HEK293 (cell line): ENCODE data around the gene SUGP1.

Experiments used
- KLF16 ChIP-seq: fragments of 450-650 bp; formaldehyde crosslinking; IDR thresholded peaks from 2 replicates; pipeline ENCODE4 v1.5.1; 2017; ENCODE audit warnings: missing biosample characterization, missing genetic modification characterization
- REPIN1 ChIP-seq: fragments of 450-650 bp; formaldehyde crosslinking; IDR thresholded peaks from 2 replicates; pipeline ENCODE4 v1.5.1; 2017; ENCODE audit warnings: missing biosample characterization, missing genetic modification characterization, low read depth
- ZNF146 ChIP-seq: fragments of 450-650 bp; formaldehyde crosslinking; IDR thresholded peaks from 2 replicates; pipeline ENCODE4 v1.5.1; 2016; ENCODE audit warnings: missing biosample characterization, missing genetic modification characterization
- ZNF23 ChIP-seq: fragments of 450-650 bp; formaldehyde crosslinking; IDR thresholded peaks from 2 replicates; pipeline ENCODE4 v1.5.1; 2016; ENCODE audit warnings: missing biosample characterization, missing genetic modification characterization, borderline replicate concordance
- ZNF423 ChIP-seq: fragments of 450-650 bp; formaldehyde crosslinking; IDR thresholded peaks from 2 replicates; pipeline ENCODE4 v1.5.1; 2016; ENCODE audit warnings: missing biosample characterization, missing genetic modification characterization
- ZNF830 ChIP-seq: fragments of 450-650 bp; IDR thresholded peaks from 2 replicates; pipeline ENCODE4 v1.5.0; 2018; ENCODE audit warnings: missing biosample characterization, missing genetic modification characterization, low read depth, mild to moderate bottlenecking, moderate library complexity
- TF ChIP-seq, protein P1 (sequence below): fragments of 450-650 bp; formaldehyde crosslinking; IDR thresholded peaks from 2 replicates; pipeline ENCODE4 v1.5.1; 2016; ENCODE audit warnings: missing biosample characterization, missing genetic modification characterization
- TF ChIP-seq, protein P2 (sequence below): fragments of 450-650 bp; formaldehyde crosslinking; IDR thresholded peaks from 2 replicates; pipeline ENCODE4 v1.5.1; 2016; ENCODE audit warnings: missing biosample characterization, missing genetic modification characterization, borderline replicate concordance
- TF ChIP-seq, protein P3 (sequence below): fragments of 450-650 bp; formaldehyde crosslinking; IDR thresholded peaks from 2 replicates; pipeline ENCODE4 v1.5.1; 2016; ENCODE audit warnings: missing biosample characterization, missing genetic modification characterization, low read depth
- TF ChIP-seq, protein P4 (sequence below): fragments of 450-650 bp; formaldehyde crosslinking; IDR thresholded peaks from 2 replicates; pipeline ENCODE4 v1.5.1; 2016; ENCODE audit warnings: missing biosample characterization, missing genetic modification characterization, low read depth
- TF ChIP-seq, protein P5 (sequence below): fragments of 450-650 bp; formaldehyde crosslinking; IDR thresholded peaks from 2 replicates; pipeline ENCODE4 v1.5.1; 2016; ENCODE audit warnings: missing biosample characterization, missing genetic modification characterization

DNA sequence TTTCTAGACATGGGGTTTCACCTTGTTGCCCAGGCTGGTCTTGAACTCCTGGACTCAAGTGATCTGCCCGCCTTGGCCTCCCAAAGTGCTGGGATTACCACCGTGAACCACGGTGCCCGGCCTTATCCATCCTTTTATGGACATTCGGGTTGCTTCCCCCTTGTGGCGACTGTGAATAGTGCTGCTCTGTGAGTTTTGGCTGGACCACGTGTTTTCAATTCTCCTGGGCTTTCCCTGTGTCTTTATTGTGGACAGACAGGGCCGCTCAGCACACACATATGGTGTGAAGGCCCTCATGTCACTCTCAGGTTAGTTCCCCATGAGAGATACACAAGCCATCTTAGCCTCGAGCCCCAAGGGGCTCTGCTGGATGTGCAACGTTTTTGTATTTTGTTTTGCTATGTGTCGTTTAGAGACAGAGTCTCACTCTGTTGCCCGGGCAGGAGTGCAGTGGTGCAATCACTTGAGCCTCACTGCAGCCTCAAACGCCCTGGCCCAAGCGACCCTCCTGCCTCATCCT lies 40.8 kb upstream of the SUGP1 start:
- TF ChIP-seq ZNF423: no peak
- TF ChIP-seq, protein P1, sequence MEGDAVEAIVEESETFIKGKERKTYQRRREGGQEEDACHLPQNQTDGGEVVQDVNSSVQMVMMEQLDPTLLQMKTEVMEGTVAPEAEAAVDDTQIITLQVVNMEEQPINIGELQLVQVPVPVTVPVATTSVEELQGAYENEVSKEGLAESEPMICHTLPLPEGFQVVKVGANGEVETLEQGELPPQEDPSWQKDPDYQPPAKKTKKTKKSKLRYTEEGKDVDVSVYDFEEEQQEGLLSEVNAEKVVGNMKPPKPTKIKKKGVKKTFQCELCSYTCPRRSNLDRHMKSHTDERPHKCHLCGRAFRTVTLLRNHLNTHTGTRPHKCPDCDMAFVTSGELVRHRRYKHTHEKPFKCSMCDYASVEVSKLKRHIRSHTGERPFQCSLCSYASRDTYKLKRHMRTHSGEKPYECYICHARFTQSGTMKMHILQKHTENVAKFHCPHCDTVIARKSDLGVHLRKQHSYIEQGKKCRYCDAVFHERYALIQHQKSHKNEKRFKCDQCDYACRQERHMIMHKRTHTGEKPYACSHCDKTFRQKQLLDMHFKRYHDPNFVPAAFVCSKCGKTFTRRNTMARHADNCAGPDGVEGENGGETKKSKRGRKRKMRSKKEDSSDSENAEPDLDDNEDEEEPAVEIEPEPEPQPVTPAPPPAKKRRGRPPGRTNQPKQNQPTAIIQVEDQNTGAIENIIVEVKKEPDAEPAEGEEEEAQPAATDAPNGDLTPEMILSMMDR (tag by site-specific recombination): peak; percentile 74; the same call in 1 of the 2 replicates
- no peak for TF ChIP-seq ZNF830 (tag by site-specific recombination)
- TF ChIP-seq, protein P2, sequence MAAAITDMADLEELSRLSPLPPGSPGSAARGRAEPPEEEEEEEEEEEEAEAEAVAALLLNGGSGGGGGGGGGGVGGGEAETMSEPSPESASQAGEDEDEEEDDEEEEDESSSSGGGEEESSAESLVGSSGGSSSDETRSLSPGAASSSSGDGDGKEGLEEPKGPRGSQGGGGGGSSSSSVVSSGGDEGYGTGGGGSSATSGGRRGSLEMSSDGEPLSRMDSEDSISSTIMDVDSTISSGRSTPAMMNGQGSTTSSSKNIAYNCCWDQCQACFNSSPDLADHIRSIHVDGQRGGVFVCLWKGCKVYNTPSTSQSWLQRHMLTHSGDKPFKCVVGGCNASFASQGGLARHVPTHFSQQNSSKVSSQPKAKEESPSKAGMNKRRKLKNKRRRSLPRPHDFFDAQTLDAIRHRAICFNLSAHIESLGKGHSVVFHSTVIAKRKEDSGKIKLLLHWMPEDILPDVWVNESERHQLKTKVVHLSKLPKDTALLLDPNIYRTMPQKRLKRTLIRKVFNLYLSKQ (tag by site-specific recombination): no peak
- TF ChIP-seq ZNF23 (tag by site-specific recombination): no peak
- TF ChIP-seq ZNF146: no peak
- TF ChIP-seq, protein P3, sequence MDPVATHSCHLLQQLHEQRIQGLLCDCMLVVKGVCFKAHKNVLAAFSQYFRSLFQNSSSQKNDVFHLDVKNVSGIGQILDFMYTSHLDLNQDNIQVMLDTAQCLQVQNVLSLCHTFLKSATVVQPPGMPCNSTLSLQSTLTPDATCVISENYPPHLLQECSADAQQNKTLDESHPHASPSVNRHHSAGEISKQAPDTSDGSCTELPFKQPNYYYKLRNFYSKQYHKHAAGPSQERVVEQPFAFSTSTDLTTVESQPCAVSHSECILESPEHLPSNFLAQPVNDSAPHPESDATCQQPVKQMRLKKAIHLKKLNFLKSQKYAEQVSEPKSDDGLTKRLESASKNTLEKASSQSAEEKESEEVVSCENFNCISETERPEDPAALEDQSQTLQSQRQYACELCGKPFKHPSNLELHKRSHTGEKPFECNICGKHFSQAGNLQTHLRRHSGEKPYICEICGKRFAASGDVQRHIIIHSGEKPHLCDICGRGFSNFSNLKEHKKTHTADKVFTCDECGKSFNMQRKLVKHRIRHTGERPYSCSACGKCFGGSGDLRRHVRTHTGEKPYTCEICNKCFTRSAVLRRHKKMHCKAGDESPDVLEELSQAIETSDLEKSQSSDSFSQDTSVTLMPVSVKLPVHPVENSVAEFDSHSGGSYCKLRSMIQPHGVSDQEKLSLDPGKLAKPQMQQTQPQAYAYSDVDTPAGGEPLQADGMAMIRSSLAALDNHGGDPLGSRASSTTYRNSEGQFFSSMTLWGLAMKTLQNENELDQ (tag by site-specific recombination): no peak
- no peak for TF ChIP-seq REPIN1 (tag by site-specific recombination)
- no peak for TF ChIP-seq KLF16 (tag by site-specific recombination)
- TF ChIP-seq, protein P4, sequence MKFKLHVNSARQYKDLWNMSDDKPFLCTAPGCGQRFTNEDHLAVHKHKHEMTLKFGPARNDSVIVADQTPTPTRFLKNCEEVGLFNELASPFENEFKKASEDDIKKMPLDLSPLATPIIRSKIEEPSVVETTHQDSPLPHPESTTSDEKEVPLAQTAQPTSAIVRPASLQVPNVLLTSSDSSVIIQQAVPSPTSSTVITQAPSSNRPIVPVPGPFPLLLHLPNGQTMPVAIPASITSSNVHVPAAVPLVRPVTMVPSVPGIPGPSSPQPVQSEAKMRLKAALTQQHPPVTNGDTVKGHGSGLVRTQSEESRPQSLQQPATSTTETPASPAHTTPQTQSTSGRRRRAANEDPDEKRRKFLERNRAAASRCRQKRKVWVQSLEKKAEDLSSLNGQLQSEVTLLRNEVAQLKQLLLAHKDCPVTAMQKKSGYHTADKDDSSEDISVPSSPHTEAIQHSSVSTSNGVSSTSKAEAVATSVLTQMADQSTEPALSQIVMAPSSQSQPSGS (tag by site-specific recombination): no peak
- TF ChIP-seq, protein P5, sequence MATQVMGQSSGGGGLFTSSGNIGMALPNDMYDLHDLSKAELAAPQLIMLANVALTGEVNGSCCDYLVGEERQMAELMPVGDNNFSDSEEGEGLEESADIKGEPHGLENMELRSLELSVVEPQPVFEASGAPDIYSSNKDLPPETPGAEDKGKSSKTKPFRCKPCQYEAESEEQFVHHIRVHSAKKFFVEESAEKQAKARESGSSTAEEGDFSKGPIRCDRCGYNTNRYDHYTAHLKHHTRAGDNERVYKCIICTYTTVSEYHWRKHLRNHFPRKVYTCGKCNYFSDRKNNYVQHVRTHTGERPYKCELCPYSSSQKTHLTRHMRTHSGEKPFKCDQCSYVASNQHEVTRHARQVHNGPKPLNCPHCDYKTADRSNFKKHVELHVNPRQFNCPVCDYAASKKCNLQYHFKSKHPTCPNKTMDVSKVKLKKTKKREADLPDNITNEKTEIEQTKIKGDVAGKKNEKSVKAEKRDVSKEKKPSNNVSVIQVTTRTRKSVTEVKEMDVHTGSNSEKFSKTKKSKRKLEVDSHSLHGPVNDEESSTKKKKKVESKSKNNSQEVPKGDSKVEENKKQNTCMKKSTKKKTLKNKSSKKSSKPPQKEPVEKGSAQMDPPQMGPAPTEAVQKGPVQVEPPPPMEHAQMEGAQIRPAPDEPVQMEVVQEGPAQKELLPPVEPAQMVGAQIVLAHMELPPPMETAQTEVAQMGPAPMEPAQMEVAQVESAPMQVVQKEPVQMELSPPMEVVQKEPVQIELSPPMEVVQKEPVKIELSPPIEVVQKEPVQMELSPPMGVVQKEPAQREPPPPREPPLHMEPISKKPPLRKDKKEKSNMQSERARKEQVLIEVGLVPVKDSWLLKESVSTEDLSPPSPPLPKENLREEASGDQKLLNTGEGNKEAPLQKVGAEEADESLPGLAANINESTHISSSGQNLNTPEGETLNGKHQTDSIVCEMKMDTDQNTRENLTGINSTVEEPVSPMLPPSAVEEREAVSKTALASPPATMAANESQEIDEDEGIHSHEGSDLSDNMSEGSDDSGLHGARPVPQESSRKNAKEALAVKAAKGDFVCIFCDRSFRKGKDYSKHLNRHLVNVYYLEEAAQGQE (tag by site-specific recombination): no peak
